HL-60/S4 treated with phorbol 12-myristate 13-acetate at 8.2 ng/mL for 4 days and 3 days (cell line): ENCODE results near the gene ABCB10.
"Not testable (repeated sequence)": the region's sequence is repeated elsewhere in the genome, so short reads cannot be mapped to it uniquely, and the experiment has no call there.

Source experiments
- in situ Hi-C: fragments of 300-500 bp; cut with MboI; formaldehyde crosslinking; loops from 2 replicates; pipeline ENCODE4 v1.15.0; 2022; ENCODE audit warnings: low sequenced_read_pairs

Gene ABCB10

DNA sequence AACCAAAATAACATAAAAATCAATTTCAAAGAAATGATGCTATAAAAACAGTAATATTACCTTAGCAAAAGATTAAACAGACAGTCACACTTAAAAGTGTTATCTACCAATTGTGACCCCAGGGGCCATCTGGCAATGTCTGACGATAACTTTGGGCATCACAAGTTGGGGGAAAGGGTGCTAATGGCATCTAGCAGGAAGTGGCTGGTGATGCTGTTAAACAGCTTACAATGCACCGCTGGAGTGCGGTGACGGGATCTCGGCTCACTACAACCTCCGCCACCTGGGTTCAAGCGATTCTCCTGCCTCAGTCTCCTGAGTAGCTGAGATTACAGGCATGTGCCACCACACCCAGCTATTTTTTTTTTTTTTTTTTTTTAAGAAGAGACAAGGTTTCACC is 78.0 kb downstream of the ABCB10 start:
- in situ Hi-C loops, result loop anchor here (10.0 kb wide), 1 partner anchor 226 kb away; no protein-coding TSS in a partner anchor

GRCh38 chr1:229479660-229480399 is 78.7 kb downstream of the ABCB10 start:
- in situ Hi-C loops, result loop anchor here (10.0 kb wide), 1 partner anchor 225 kb away; no protein-coding TSS in a partner anchor

DNA sequence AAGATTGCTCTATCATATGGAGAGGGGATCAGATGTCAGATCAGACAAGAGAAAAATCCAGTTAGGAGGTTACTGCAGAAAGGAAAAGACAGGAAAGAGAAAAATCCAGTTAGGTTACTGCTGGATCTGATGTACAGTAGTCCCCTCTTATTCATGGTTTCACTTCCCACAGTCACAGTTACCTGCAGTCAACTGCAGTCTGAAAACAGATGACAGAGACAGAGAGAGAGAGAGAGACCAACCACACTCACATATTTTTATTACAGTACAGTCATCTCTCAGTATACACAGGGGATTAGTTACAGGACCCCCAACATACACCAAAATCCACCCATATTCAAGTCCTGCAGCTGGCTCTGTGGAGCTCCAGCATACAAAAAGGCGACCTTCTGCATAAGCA is 79.7 kb downstream of the ABCB10 start:
- in situ Hi-C loops, result no loop called here

DNA sequence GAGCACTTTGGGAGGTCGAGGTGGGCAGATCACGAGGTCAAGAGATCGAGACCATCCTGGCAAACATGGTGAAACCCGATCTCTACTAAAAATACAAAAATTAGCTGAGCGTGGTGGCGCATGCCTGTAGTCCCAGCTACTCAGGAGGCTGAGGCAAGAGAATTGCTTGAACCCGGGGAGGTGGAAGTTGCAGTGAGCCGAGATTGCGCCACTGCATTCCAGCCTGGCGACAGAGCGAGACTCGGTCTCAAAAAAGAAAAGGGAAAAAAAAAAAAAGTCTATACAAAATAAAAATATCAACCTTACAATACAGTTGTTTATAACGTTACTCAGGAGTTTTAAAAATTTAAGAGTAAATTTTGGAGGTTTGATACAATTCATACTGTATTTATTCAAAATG is 82.6 kb downstream of the ABCB10 start:
- in situ Hi-C loops, result not testable (repeated sequence)

- in situ Hi-C loops, result no loop called here
Observed at GRCh38 chr1:229474509-229474908, 84.0 kb downstream of the ABCB10 start.

DNA sequence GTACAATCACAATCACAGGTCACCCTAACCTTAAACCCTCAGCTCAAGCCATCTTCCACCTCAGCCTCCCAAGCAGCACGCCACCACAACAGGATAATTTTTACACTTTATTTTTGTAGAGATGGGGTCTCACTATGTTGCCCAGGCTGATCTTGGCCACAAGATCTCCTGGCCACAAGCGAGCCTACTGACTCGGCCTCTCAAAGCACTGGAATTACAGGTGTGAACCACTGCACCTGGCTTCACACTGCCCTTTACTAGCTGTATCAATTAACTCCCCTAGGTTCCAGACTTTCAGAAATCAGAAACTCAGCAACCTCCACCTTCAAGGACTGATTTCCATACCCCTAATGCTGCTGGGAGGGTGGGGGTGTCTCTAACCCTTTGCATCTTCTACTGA is 87.3 kb downstream of the ABCB10 start:
- in situ Hi-C loops, result no loop called here

DNA sequence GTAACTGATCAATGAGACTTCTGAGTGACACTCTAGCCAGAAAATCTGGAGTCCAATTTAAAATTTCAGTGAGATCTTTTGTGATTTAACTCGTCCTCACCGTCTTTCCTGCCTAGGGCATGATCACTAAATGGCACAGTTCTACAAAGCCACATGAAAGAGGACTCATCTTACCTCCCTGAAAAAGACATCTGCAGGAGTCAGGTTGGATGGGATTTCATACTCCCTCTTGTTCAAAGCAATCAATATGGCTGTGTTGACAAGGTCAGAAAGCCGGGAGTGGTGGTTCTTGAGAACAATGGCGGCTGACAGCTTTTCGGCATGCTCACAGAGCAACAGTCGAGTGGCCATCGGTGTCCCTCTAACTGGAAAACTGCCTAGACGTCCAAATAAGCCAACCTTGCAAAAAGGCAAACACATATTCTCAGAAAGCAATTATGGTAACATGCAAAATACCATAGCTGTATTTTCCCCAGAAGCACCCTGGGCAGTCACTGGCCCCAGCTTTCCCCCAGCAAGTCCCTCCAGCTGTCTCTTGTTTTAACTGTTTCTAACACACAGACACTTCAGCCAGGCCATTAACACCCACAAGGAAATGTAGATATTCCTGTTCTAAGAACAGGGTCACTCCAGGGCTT is 88.0 kb downstream of the ABCB10 start:
- in situ Hi-C loops, result no loop called here

GRCh38 chr1:229466887-229467286 is 91.6 kb downstream of the ABCB10 start:
- in situ Hi-C loops, result no loop called here
